A673 (cell line): ENCODE measurements around the gene MRPL48. TPM values are rescaled to one million over a fixed set of nuclear protein-coding genes. Genes with fewer than 3 reads are reported as not detected.

ENCODE experiments used
- BruUV-seq: library from RNA; stranded (reverse); fragments of 400-500 nt; replicated peaks from 2 replicates; lab custom pipeline; 2021; lab: Mats Ljungman, UMichigan
- CTCF ChIA-PET: fragments of 300-600 bp; sonication (Branson Sonifier 250); formaldehyde crosslinking; loops from one replicate; lab custom pipeline; 2022; ENCODE audit warnings: antibody characterized with exemption; lab: Charles Lee
- POLR2A ChIA-PET: fragments of 300-600 bp; sonication (Branson Sonifier 250); formaldehyde crosslinking; loops from one replicate; lab custom pipeline; 2022; ENCODE audit warnings: antibody characterized with exemption; ENCODE audit not compliant: low non-redundant PET; lab: Charles Lee
- DNase-seq: peaks from one replicate; pipeline ENCODE4 v3.0.0-alpha.2; 2015; ENCODE audit warnings: low spot score
- H3K27ac ChIP-seq: fragments of 200-600 bp; sonication (generic); 2 replicates; pipeline ENCODE4 v1.5.1; 2016; ENCODE audit warnings: mixed run types, low read depth, mild to moderate bottlenecking, mixed read lengths, antibody characterized with exemption, low read length; ENCODE audit not compliant: poor library complexity, severe bottlenecking
- H3K27me3 ChIP-seq: fragments of 200-600 bp; sonication (generic); replicated peaks from 2 replicates; pipeline ENCODE4 v1.6.1; 2017; ENCODE audit warnings: mixed run types, low read depth, mild to moderate bottlenecking, mixed read lengths, antibody characterized with exemption, low read length; ENCODE audit not compliant: insufficient read depth, poor library complexity
- H3K36me3 ChIP-seq: fragments of 200-600 bp; sonication (generic); 2 replicates; pipeline ENCODE4 v1.6.1; 2016; ENCODE audit warnings: mixed run types, mild to moderate bottlenecking, mixed read lengths, antibody characterized with exemption, low read length; ENCODE audit not compliant: insufficient read depth, poor library complexity, severe bottlenecking
- H3K4me1 ChIP-seq: fragments of 200-600 bp; sonication (generic); 2 replicates; pipeline ENCODE4 v1.6.1; 2017; ENCODE audit warnings: mixed run types, mild to moderate bottlenecking, mixed read lengths, antibody characterized with exemption, low read length; ENCODE audit not compliant: insufficient read depth, poor library complexity, severe bottlenecking
- H3K4me3 ChIP-seq: fragments of 200-600 bp; sonication (generic); 2 replicates; pipeline ENCODE4 v1.5.1; 2016; ENCODE audit warnings: low read depth, mixed run types, mild to moderate bottlenecking, mixed read lengths, low read length; ENCODE audit not compliant: poor library complexity, severe bottlenecking
- H3K9me3 ChIP-seq: fragments of 200-600 bp; sonication (generic); 2 replicates; pipeline ENCODE4 v1.6.1; 2016; ENCODE audit warnings: mixed run types, low read depth, mild to moderate bottlenecking, mixed read lengths, antibody characterized with exemption, low read length; ENCODE audit not compliant: poor library complexity, severe bottlenecking
- EZH2 ChIP-seq: fragments of 200-600 bp; sonication (generic); IDR thresholded peaks from 2 replicates; pipeline ENCODE4 v1.6.1; 2017; ENCODE audit warnings: borderline replicate concordance, low read depth, mild to moderate bottlenecking, mixed read lengths, antibody characterized with exemption, low read length; ENCODE audit not compliant: poor library complexity, severe bottlenecking
- intact Hi-C: fragments of 100-400 bp; cut with micrococcal nuclease; formaldehyde crosslinking; loops from one replicate; pipeline ENCODE4 v1.10.0; 2022; ENCODE audit not compliant: unreplicated experiment
- total RNA-seq: library from RNA; stranded (reverse); gene quantifications from 2 replicates; pipeline ENCODE4 v1.2.3, GENCODE V29; 2021
- TF ChIP-seq, protein P1 (sequence below): fragments of 300-800, 200-600 bp; sonication (generic); conservative IDR thresholded peaks from 2 replicates; pipeline ENCODE4 v1.5.1; 2017; ENCODE audit warnings: low read depth, mild to moderate bottlenecking, antibody characterized with exemption, low read length, moderate library complexity, mixed read lengths

MRPL48 gene
- total RNA-seq, 1 experiment from 2014 or later = 92.6 TPM

DNA sequence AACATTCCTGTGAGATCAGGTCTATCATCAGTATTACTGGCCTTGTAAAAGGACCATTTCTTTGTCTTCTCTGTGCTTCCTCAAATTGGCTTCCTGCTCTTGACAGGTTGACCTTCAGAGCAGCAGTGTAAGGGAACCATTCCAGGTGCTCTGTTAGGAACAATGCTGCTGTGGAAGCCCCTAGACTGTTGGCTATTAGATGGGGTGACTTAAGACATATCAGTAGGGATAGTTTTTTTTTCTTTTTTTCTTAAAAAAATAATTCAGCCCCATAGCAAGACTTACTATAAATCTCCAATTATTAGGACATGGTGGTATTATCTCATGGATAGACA is 51.4 kb downstream of the MRPL48 start:
- Histone ChIP-seq H3K27me3 (no peaks in the 10 kb centered on the region), H3K4me1 (no peaks in the 10 kb centered on the region), H3K27ac (no peak overlapping the region), H3K36me3 (peaks cover 5% of the 10 kb centered on the region), H3K4me3 (no peak overlapping the region), H3K9me3 (no peaks in the 10 kb centered on the region)
- no TSS peak for BruUV-seq
- TF ChIP-seq, protein P1, sequence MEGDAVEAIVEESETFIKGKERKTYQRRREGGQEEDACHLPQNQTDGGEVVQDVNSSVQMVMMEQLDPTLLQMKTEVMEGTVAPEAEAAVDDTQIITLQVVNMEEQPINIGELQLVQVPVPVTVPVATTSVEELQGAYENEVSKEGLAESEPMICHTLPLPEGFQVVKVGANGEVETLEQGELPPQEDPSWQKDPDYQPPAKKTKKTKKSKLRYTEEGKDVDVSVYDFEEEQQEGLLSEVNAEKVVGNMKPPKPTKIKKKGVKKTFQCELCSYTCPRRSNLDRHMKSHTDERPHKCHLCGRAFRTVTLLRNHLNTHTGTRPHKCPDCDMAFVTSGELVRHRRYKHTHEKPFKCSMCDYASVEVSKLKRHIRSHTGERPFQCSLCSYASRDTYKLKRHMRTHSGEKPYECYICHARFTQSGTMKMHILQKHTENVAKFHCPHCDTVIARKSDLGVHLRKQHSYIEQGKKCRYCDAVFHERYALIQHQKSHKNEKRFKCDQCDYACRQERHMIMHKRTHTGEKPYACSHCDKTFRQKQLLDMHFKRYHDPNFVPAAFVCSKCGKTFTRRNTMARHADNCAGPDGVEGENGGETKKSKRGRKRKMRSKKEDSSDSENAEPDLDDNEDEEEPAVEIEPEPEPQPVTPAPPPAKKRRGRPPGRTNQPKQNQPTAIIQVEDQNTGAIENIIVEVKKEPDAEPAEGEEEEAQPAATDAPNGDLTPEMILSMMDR = no peak
- no peak for TF ChIP-seq EZH2
- ChIA-PET POLR2A (no interaction called here), CTCF (no interaction called here)
- intact Hi-C loops = no loop called here
- no peak for DNase-seq

DNA sequence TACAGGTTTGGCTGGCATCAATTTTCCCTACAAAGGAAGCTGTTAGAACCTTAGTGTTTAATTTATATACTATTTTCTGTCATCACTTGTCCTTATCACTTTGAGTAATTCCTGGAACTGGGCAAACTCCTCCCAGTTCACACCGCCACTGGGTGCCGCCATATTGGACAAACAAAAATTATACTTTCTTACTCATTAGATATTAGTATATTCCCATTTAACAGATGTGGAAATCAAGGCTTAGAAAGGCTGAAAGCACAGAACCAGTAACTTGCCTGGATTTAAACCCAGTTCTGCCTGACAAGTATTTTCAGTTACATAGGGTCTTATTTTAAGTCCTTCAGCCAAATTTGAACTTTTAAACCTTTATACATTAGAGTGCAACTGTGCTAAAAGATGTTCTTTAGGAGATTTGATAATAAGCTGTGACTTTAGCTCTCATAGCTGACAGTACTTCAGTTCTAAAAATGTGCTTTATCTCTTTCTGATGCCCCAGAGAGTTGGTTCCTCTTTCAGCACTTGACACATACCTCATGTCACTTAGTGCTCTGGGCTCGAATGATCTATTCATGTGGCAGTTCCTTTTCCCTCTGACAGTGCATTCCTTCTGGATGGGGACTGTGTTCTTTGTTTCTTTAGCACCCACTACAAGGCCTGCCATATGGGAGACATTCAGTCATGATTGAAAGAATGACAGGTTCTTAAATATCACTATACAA is 63.5 kb downstream of the MRPL48 start:
- TF ChIP-seq, protein P1 = no peak
- no peak for TF ChIP-seq EZH2
- no peak for DNase-seq
- Histone ChIP-seq H3K4me1 (no peaks in the 10 kb centered on the region), H3K27me3 (no peaks in the 10 kb centered on the region), H3K4me3 (no peak overlapping the region), H3K27ac (no peak overlapping the region), H3K9me3 (no peaks in the 10 kb centered on the region), H3K36me3 (no peaks in the 10 kb centered on the region)
- ChIA-PET POLR2A (no interaction called here), CTCF (no interaction called here)
- intact Hi-C loops = no loop called here
- BruUV-seq = no TSS peak

DNA sequence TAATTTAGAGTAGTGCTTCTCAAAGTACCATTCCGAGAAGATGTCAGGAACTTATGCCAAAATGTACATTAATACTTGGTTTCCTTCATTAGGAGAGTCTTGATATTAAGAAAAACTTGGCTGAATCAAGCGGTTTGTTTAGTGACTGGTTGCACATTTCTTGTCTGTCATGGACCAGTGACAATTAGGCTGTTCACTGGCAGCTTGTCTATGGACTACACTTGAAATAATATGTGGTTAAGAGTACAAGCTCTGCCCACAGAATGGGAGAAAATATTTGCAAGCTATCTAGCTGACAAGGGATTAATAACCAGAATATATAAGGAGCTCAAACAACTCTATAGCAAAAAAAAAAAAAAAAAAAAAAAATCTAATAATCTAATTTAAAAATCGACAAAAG is 64.4 kb downstream of the MRPL48 start:
- no peak overlapping the region for H3K27ac ChIP-seq
- BruUV-seq = no TSS peak
- H3K36me3 ChIP-seq = no peaks in the 10 kb centered on the region
- intact Hi-C loops = no loop called here
- no peak for DNase-seq
- no peaks in the 10 kb centered on the region for H3K27me3 ChIP-seq
- CTCF ChIA-PET = no interaction called here
- TF ChIP-seq, protein P1 = no peak
- no peak for TF ChIP-seq EZH2
- no peaks in the 10 kb centered on the region for H3K4me1 ChIP-seq
- no peaks in the 10 kb centered on the region for H3K9me3 ChIP-seq
- H3K4me3 ChIP-seq = no peak overlapping the region
- POLR2A ChIA-PET = no interaction called here
